ENCODE measurements around the gene ANKRD33B. TPM values are rescaled to one million over a fixed set of nuclear protein-coding genes. Genes with fewer than 3 reads are reported as not detected.
"Not testable (repeated sequence)": the region's sequence is repeated elsewhere in the genome, so short reads cannot be mapped to it uniquely, and the experiment has no call there.

Gene ANKRD33B
- total and polyA plus RNA-seq, 2 donors: 4.5 to 6.8 TPM

DNA sequence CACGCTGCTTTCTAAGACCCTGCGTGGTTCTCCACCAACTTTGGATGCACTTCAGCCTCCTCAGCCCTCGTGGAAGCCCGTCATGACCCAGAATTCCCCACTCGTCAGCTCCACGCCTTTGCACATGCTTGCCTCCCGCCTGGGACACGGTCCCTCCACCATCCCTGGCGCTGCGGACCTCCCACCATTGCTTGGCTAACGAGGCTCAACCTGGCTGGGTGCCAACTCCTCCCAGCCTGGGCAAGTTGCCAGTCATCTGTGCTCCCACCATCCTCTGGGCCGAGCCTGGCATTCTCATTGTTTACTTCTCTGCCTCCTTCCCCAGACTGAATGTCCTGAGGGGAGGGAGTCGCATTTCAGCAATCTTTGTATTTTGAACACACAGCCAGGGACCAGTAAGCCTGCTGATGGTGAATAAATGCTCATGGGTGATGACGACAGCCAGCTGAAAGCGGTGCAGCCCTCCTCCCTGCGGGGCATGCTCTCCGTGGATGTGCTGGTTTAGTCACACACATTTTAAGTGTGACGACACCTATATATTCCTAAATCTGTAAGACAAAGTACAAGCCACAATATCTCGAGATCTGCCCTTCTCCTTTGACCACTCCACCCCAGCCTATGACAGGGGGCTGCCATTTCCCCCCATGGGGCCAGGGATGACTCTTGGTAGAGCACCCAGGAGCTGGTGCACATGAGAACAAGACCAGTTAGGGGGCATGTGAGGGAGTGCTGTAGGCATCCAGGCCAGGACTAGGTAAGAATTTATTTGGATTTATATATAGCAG is 37.6 kb downstream of the ANKRD33B start:
- DNase-seq (ENCODE audit: low read depth in 6 of 9, low spot score in 9 of 9): no peak
- H3K4me1 ChIP-seq (ENCODE audit: control insufficient read depth in 2 of 2, insufficient read depth in 2 of 2, low read length in 2 of 2): peaks cover 0 to 7% of the 10 kb centered on the region in 2 donors
- H3K4me3 ChIP-seq (ENCODE audit: low read length in 2 of 2): no peak overlapping the region
- peak overlapping the region; percentile 38 to 47 for H3K27ac ChIP-seq (ENCODE audit: low read depth in 1 of 2, low read length in 1 of 2)
- no peaks in the 10 kb centered on the region for H3K9me3 ChIP-seq (ENCODE audit: control insufficient read depth in 2 of 2, insufficient read depth in 1 of 2, low read length in 1 of 2)
- WGBS: 75% methylated on average over 19 of the region's 19 CpGs
- H3K27me3 ChIP-seq (ENCODE audit: control insufficient read depth in 2 of 2, insufficient read depth in 1 of 2, low read length in 1 of 2): no peaks in the 10 kb centered on the region
- no peaks in the 10 kb centered on the region for H3K36me3 ChIP-seq (ENCODE audit: control insufficient read depth in 2 of 2, insufficient read depth in 2 of 2, low read length in 1 of 2)

DNA sequence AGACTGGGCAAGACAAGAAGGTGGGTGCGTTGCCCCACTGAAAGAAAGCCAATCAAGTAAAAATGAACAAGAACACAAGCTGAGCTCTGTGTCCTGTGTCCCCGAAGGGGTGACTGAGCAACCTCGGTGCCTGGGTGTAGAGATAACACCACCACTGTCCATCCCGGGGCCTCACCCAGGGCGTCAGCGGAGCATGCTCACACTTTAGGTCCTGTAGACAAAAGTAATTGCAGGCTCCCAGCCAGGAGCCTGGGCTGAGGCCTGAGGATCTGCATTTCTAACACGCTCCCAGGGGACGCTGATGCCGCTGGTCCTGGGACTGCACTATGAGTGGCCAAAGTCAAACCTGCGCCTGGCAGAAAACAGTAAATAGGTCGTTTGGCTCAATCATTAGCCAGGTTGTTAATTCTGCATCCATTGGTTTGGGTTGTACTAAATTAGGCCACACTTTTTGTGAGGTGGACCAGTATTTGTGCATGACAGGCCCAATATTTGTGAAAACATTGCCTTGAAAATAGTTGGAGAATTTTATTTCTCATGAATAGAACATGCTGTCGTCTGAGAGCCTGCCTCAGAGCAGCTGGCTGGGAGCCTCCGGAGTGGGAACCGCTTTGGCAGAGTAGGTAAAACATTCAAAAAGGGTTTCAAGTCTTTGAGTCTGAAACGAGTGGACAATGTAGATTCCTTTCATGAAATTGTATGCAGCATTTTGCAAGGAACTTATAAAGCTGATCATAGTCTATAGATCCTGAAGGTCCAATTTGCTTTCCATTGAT is 38.3 kb downstream of the ANKRD33B start:
- no peak for DNase-seq (ENCODE audit: low read depth in 6 of 9, low spot score in 9 of 9)

DNA sequence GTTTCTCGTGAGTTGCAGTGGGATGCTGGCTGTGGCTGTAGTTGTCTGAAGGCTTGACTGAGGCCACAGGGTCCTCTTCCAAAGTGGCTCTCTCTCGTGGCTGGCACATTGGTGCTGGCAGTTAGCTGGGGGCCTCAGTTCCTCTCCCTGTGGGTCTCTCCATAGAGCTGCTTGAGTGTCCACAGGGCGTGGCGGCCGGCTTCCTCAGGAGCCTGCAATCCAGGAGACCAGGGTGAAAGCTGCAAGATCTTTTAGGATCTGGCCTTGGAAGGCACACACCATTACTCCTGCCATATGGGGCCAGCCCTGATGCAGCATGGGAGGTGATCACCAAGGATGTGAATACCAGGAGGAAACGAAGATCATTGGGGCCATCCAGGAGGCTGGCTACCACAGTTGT is 41.1 kb downstream of the ANKRD33B start:
- DNase-seq (ENCODE audit: low read depth in 6 of 9, low spot score in 9 of 9): no peak

More for the DNA sequence above, 38.3 kb downstream of the ANKRD33B start:
- no peaks in the 10 kb centered on the region for H3K9me3 ChIP-seq (ENCODE audit: control insufficient read depth in 2 of 2, insufficient read depth in 1 of 2, low read length in 1 of 2)
- H3K4me3 ChIP-seq (ENCODE audit: low read length in 2 of 2): no peak overlapping the region
- H3K27me3 ChIP-seq (ENCODE audit: control insufficient read depth in 2 of 2, insufficient read depth in 1 of 2, low read length in 1 of 2): no peaks in the 10 kb centered on the region
- H3K27ac ChIP-seq (ENCODE audit: low read depth in 1 of 2, low read length in 1 of 2): no peak overlapping the region
- 95% methylated on average over 15 of the region's 15 CpGs for WGBS
- no peaks in the 10 kb centered on the region for H3K36me3 ChIP-seq (ENCODE audit: control insufficient read depth in 2 of 2, insufficient read depth in 2 of 2, low read length in 1 of 2)
- H3K4me1 ChIP-seq (ENCODE audit: control insufficient read depth in 2 of 2, insufficient read depth in 2 of 2, low read length in 2 of 2): peaks cover under 1 to 14% of the 10 kb centered on the region in 2 donors

GRCh38 chr5:10606632-10607022 is 42.8 kb downstream of the ANKRD33B start:
- not testable (repeated sequence) for H3K36me3 ChIP-seq (ENCODE audit: control insufficient read depth in 2 of 2, insufficient read depth in 2 of 2, low read length in 1 of 2)

More for the DNA sequence above, 41.1 kb downstream of the ANKRD33B start:
- Histone ChIP-seq H3K4me3 (ENCODE audit: low read length in 2 of 2) (no peak overlapping the region), H3K27ac (ENCODE audit: low read depth in 1 of 2, low read length in 1 of 2) (no peak overlapping the region), H3K4me1 (ENCODE audit: control insufficient read depth in 2 of 2, insufficient read depth in 2 of 2, low read length in 2 of 2) (peaks cover 3 to 21% of the 10 kb centered on the region in 2 donors), H3K27me3 (ENCODE audit: control insufficient read depth in 2 of 2, insufficient read depth in 1 of 2, low read length in 1 of 2) (no peaks in the 10 kb centered on the region), H3K9me3 (ENCODE audit: control insufficient read depth in 2 of 2, insufficient read depth in 1 of 2, low read length in 1 of 2) (no peaks in the 10 kb centered on the region), H3K36me3 (ENCODE audit: control insufficient read depth in 2 of 2, insufficient read depth in 2 of 2, low read length in 1 of 2) (no peaks in the 10 kb centered on the region)
- 94% methylated on average over 6 of the region's 6 CpGs for WGBS

DNA sequence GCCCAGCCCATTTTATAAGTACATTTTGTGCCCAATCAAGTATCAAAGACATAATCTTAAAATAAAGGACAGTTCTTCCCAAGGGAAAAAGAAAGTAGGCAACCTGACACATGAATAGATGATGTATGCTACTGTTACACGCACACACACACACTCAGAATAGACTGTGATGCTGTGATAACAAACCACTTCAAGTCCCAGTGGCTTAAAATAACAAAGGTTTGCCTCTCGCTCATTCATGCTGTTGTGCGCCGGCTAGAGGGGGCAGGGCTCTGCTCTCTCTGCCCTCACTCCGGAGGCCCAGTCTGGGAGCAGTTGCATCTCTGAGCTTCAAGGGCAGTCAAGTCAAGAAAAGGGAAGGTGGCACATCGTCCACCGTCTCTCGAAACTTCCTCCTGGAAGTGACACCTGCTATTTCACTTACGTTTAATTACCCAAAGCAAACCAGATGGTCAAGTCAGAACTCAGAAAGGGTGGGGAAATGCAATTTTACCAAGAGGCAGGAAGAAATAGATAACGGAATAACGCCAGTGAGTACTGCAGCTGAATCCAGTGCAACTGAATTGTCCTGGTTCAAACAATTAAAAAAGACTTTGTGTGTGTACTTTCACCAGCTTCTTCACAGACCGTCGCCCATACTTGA is 43.3 kb downstream of the ANKRD33B start:
- Histone ChIP-seq H3K4me3 (ENCODE audit: low read length in 2 of 2) (no peak overlapping the region), H3K36me3 (ENCODE audit: control insufficient read depth in 2 of 2, insufficient read depth in 2 of 2, low read length in 1 of 2) (no peaks in the 10 kb centered on the region), H3K4me1 (ENCODE audit: control insufficient read depth in 2 of 2, insufficient read depth in 2 of 2, low read length in 2 of 2) (peaks cover 3 to 14% of the 10 kb centered on the region in 2 donors), H3K9me3 (ENCODE audit: control insufficient read depth in 2 of 2, insufficient read depth in 1 of 2, low read length in 1 of 2) (no peaks in the 10 kb centered on the region), H3K27ac (ENCODE audit: low read depth in 1 of 2, low read length in 1 of 2) (no peak overlapping the region), H3K27me3 (ENCODE audit: control insufficient read depth in 2 of 2, insufficient read depth in 1 of 2, low read length in 1 of 2) (no peaks in the 10 kb centered on the region)
- WGBS: 9% methylated on average over 13 of the region's 13 CpGs
- DNase-seq (ENCODE audit: low read depth in 6 of 9, low spot score in 9 of 9): peak in 3 of 9 donors; percentile 19 to 45 (median 25)

More at GRCh38 chr5:10606632-10607022, 42.8 kb downstream of the ANKRD33B start:
- H3K9me3 ChIP-seq (ENCODE audit: control insufficient read depth in 2 of 2, insufficient read depth in 1 of 2, low read length in 1 of 2); H3K27me3 ChIP-seq (ENCODE audit: control insufficient read depth in 2 of 2, insufficient read depth in 1 of 2, low read length in 1 of 2); H3K4me3 ChIP-seq (ENCODE audit: low read length in 2 of 2); H3K27ac ChIP-seq (ENCODE audit: low read depth in 1 of 2, low read length in 1 of 2); DNase-seq (ENCODE audit: low read depth in 6 of 9, low spot score in 9 of 9): not testable (repeated sequence)
- WGBS: 97% methylated on average over 9 of the region's 9 CpGs
- H3K4me1 ChIP-seq (ENCODE audit: control insufficient read depth in 2 of 2, insufficient read depth in 2 of 2, low read length in 2 of 2): peaks cover 3 to 14% of the 10 kb centered on the region in 2 donors

- Histone ChIP-seq H3K4me1 (ENCODE audit: control insufficient read depth in 2 of 2, insufficient read depth in 2 of 2, low read length in 2 of 2) (peaks cover 3 to 14% of the 10 kb centered on the region in 2 donors), H3K4me3 (ENCODE audit: low read length in 2 of 2) (no peak overlapping the region), H3K27me3 (ENCODE audit: control insufficient read depth in 2 of 2, insufficient read depth in 1 of 2, low read length in 1 of 2) (no peaks in the 10 kb centered on the region), H3K9me3 (ENCODE audit: control insufficient read depth in 2 of 2, insufficient read depth in 1 of 2, low read length in 1 of 2) (no peaks in the 10 kb centered on the region), H3K27ac (ENCODE audit: low read depth in 1 of 2, low read length in 1 of 2) (peak overlapping the region; percentile 8 to 17), H3K36me3 (ENCODE audit: control insufficient read depth in 2 of 2, insufficient read depth in 2 of 2, low read length in 1 of 2) (no peaks in the 10 kb centered on the region)
- peak in 1 of 9 donors; percentile 29 for DNase-seq (ENCODE audit: low read depth in 6 of 9, low spot score in 9 of 9)
- WGBS: 13% methylated on average over 5 of the region's 5 CpGs
Observed at GRCh38 chr5:10607666-10608073, 43.8 kb downstream of the ANKRD33B start.

DNA sequence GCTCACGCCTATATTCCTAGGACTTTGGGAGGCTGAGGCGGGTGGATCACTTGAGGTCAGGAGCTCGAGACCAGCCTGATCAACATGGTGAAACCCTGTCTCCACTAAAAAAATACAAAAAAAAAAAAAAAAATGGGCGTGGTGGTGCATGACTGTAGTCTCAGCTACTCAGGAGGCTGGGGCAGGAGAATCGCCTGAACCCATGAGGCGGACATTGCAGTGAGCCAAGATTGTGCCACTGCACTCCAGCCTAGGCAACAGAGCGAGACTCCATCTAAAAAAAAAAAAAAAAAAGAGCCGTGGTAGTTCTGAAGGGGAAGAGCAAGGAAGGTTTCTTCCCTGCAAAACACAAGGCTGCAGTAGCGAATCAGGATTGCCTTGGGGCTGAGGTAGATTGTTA is 44.2 kb downstream of the ANKRD33B start:
- H3K27ac ChIP-seq (ENCODE audit: low read depth in 1 of 2, low read length in 1 of 2): peak overlapping the region in 1 of 2 donors; percentile 8
- not testable (repeated sequence) for H3K9me3 ChIP-seq (ENCODE audit: control insufficient read depth in 2 of 2, insufficient read depth in 1 of 2, low read length in 1 of 2); H3K4me3 ChIP-seq (ENCODE audit: low read length in 2 of 2); DNase-seq (ENCODE audit: low read depth in 6 of 9, low spot score in 9 of 9); H3K27me3 ChIP-seq (ENCODE audit: control insufficient read depth in 2 of 2, insufficient read depth in 1 of 2, low read length in 1 of 2); H3K36me3 ChIP-seq (ENCODE audit: control insufficient read depth in 2 of 2, insufficient read depth in 2 of 2, low read length in 1 of 2)
- WGBS: 82% methylated on average over 9 of the region's 9 CpGs
- peaks cover 3 to 14% of the 10 kb centered on the region in 2 donors for H3K4me1 ChIP-seq (ENCODE audit: control insufficient read depth in 2 of 2, insufficient read depth in 2 of 2, low read length in 2 of 2)

GRCh38 chr5:10610058-10610457 is 46.2 kb downstream of the ANKRD33B start:
- Histone ChIP-seq H3K4me3 (ENCODE audit: low read length in 2 of 2) (no peak overlapping the region), H3K9me3 (ENCODE audit: control insufficient read depth in 2 of 2, insufficient read depth in 1 of 2, low read length in 1 of 2) (no peaks in the 10 kb centered on the region), H3K27ac (ENCODE audit: low read depth in 1 of 2, low read length in 1 of 2) (no peak overlapping the region), H3K27me3 (ENCODE audit: control insufficient read depth in 2 of 2, insufficient read depth in 1 of 2, low read length in 1 of 2) (no peaks in the 10 kb centered on the region), H3K4me1 (ENCODE audit: control insufficient read depth in 2 of 2, insufficient read depth in 2 of 2, low read length in 2 of 2) (peaks cover 3 to 14% of the 10 kb centered on the region in 2 donors), H3K36me3 (ENCODE audit: control insufficient read depth in 2 of 2, insufficient read depth in 2 of 2, low read length in 1 of 2) (no peaks in the 10 kb centered on the region)
- WGBS: 97% methylated on average over 6 of the region's 6 CpGs
- no peak for DNase-seq (ENCODE audit: low read depth in 6 of 9, low spot score in 9 of 9)

- Histone ChIP-seq H3K4me1 (ENCODE audit: control insufficient read depth in 2 of 2, insufficient read depth in 2 of 2, low read length in 2 of 2) (peaks cover 3 to 14% of the 10 kb centered on the region in 2 donors), H3K4me3 (ENCODE audit: low read length in 2 of 2) (no peak overlapping the region), H3K9me3 (ENCODE audit: control insufficient read depth in 2 of 2, insufficient read depth in 1 of 2, low read length in 1 of 2) (no peaks in the 10 kb centered on the region), H3K27ac (ENCODE audit: low read depth in 1 of 2, low read length in 1 of 2) (no peak overlapping the region), H3K36me3 (ENCODE audit: control insufficient read depth in 2 of 2, insufficient read depth in 2 of 2, low read length in 1 of 2) (no peaks in the 10 kb centered on the region), H3K27me3 (ENCODE audit: control insufficient read depth in 2 of 2, insufficient read depth in 1 of 2, low read length in 1 of 2) (no peaks in the 10 kb centered on the region)
- WGBS: 95% methylated on average over 4 of the region's 4 CpGs
- no peak for DNase-seq (ENCODE audit: low read depth in 6 of 9, low spot score in 9 of 9)
Observed at GRCh38 chr5:10611290-10611689, 47.4 kb downstream of the ANKRD33B start.
